ENCODE measurements around the gene IFITM5.

IFITM5 gene

DNA sequence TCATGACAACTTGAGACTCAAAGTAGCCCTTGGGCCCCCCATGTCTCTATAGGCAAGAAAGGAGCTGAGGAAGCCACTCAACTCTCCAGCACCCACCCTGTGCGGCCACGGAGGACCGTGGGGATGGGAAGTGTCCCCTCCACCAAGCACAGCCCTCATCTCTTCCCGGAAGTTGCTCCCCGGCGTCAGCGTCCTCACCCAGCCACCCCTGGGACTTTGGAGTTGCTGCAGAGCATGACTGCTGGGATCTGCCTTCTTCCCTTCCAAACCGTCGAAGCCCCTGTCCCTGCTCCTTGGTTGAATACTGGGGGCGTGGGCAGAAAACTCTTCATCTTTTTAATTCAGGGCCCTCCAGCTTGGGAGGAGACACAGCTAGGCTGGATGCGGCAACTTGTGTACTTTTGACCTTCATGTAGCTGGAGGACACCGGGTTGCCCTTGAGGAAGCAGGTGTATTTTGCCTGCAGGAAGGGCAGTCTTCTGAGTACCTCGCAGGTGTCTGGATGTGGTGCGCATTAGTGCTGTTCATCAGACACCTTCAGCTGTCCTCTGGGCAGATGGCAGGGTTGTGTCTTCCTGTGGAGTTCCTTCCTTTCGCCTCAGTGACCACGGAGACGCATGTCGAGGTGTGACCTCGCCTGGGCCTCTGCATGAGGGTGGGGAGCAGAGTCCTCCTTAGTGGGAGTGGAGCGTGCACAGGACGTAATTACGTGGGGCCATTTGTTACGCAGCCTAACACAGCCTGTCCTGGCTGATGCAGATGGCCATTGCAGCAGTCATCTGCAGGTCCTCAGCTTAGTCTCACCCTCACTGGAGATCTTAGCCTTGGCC is 33.5 kb upstream of the IFITM5 start (continued):
- TF ChIP-seq GLIS3 (CRISPR knock-in tag; IDR thresholded peaks at IDR 0.05) = no peak

DNA sequence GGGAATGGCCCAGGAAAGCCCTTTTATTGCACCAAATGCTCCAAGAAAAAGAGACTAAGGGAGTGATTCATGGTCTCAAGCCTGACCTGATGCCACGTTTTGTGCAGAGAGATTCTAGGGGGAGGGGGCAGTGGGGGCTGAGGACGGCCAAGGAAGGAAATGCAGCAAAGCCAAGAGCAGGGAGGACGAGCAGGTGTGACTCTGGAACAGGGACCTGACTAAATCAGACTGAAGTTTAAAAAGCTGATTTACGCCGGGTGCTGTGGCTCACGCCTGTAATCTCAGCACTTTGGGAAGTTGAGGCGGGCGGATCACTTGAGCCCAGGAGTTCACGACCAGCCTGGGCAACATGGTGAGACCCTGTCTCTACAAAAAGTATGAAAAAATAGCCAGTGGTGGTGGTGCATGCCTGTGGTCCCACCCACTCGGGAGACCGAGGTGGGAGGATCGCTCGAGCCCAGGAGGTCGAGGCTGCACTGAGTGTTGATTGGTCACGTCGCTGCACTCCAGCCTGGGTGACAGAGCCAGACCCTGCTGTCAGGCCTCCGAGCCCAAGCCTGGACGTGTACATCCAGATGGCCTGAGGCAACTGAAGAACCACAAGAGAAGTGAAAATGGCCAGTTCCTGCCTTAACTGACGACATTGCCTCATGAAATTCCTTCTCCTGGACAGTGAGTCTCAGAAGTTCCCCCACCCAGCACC is 32.2 kb upstream of the IFITM5 start:
- no peak for TF ChIP-seq ARNTL (CRISPR knock-in tag; IDR thresholded peaks at IDR 0.05; ENCODE audit: borderline replicate concordance, low read depth)
- ATAC-seq = no peak

DNA sequence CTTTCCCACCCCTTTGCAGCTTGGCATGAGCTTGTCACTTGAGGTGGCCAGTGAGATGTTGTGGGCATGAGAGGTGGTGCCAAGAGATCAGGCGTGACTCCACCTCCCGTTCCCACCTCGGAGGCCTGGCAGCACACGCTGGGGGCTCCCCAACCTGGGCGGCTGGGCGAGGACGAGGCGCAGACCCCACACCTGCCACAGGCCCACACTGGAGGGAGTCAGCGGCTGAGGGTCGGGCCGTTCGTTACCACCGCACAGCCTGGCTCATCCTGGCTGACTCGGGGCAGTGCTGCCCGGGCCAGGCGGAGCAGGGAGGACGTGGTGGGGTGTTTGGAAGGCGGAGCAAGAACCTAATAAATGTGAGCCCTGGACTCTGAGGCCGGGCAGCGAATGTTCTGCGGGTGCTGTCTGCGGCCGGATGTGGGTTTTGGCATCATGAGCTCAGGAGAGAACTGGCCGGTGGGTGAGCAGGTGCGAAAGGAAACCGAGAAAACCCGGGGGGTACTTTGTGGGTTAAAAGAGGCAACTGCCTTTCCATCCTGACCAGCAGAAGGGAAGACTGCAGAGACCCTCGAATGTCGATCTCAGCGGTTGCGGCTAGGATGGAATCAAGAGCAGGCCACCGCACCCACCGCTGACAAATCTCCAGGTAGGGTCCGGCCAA is 31.5 kb upstream of the IFITM5 start:
- TF ChIP-seq, protein P1, sequence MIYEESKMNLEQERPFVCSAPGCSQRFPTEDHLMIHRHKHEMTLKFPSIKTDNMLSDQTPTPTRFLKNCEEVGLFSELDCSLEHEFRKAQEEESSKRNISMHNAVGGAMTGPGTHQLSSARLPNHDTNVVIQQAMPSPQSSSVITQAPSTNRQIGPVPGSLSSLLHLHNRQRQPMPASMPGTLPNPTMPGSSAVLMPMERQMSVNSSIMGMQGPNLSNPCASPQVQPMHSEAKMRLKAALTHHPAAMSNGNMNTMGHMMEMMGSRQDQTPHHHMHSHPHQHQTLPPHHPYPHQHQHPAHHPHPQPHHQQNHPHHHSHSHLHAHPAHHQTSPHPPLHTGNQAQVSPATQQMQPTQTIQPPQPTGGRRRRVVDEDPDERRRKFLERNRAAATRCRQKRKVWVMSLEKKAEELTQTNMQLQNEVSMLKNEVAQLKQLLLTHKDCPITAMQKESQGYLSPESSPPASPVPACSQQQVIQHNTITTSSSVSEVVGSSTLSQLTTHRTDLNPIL (CRISPR knock-in tag; IDR thresholded peaks at IDR 0.05; ENCODE audit: low read depth) = no peak
- TF ChIP-seq CSDC2 (CRISPR knock-in tag; IDR thresholded peaks at IDR 0.05) (no peak), BACH2 (CRISPR knock-in tag; IDR thresholded peaks at IDR 0.05; ENCODE audit: borderline replicate concordance) (no peak), ESRRG (CRISPR knock-in tag; IDR thresholded peaks at IDR 0.05) (no peak), ZFP30 (CRISPR knock-in tag; IDR thresholded peaks at IDR 0.05) (no peak), ZFP3 (CRISPR knock-in tag; IDR thresholded peaks at IDR 0.05) (no peak), SNAI2 (CRISPR knock-in tag; IDR thresholded peaks at IDR 0.05) (no peak), RARB (CRISPR knock-in tag; IDR thresholded peaks at IDR 0.05) (no peak), ZNF565 (CRISPR knock-in tag; conservative IDR thresholded peaks at IDR 0.05; ENCODE audit: low read depth) (no peak), TCF4 (CRISPR knock-in tag; IDR thresholded peaks at IDR 0.05; ENCODE audit: borderline replicate concordance) (no peak), ZNF8 (CRISPR knock-in tag; IDR thresholded peaks at IDR 0.05) (no peak), GLIS3 (CRISPR knock-in tag; IDR thresholded peaks at IDR 0.05) (no peak), ISL1 (CRISPR knock-in tag; IDR thresholded peaks at IDR 0.05) (no peak), PPARA (CRISPR knock-in tag; IDR thresholded peaks at IDR 0.05; ENCODE audit: borderline replicate concordance) (no peak), ARNTL (CRISPR knock-in tag; IDR thresholded peaks at IDR 0.05; ENCODE audit: borderline replicate concordance, low read depth) (no peak)
- TF ChIP-seq, protein P2, sequence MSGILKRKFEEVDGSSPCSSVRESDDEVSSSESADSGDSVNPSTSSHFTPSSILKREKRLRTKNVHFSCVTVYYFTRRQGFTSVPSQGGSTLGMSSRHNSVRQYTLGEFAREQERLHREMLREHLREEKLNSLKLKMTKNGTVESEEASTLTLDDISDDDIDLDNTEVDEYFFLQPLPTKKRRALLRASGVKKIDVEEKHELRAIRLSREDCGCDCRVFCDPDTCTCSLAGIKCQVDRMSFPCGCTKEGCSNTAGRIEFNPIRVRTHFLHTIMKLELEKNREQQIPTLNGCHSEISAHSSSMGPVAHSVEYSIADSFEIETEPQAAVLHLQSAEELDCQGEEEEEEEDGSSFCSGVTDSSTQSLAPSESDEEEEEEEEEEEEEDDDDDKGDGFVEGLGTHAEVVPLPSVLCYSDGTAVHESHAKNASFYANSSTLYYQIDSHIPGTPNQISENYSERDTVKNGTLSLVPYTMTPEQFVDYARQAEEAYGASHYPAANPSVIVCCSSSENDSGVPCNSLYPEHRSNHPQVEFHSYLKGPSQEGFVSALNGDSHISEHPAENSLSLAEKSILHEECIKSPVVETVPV (CRISPR knock-in tag; IDR thresholded peaks at IDR 0.05) = no peak
- TF ChIP-seq, protein P3, sequence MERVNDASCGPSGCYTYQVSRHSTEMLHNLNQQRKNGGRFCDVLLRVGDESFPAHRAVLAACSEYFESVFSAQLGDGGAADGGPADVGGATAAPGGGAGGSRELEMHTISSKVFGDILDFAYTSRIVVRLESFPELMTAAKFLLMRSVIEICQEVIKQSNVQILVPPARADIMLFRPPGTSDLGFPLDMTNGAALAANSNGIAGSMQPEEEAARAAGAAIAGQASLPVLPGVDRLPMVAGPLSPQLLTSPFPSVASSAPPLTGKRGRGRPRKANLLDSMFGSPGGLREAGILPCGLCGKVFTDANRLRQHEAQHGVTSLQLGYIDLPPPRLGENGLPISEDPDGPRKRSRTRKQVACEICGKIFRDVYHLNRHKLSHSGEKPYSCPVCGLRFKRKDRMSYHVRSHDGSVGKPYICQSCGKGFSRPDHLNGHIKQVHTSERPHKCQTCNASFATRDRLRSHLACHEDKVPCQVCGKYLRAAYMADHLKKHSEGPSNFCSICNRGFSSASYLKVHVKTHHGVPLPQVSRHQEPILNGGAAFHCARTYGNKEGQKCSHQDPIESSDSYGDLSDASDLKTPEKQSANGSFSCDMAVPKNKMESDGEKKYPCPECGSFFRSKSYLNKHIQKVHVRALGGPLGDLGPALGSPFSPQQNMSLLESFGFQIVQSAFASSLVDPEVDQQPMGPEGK (CRISPR knock-in tag; IDR thresholded peaks at IDR 0.05; ENCODE audit: borderline replicate concordance) = no peak
- TF ChIP-seq, protein P4, sequence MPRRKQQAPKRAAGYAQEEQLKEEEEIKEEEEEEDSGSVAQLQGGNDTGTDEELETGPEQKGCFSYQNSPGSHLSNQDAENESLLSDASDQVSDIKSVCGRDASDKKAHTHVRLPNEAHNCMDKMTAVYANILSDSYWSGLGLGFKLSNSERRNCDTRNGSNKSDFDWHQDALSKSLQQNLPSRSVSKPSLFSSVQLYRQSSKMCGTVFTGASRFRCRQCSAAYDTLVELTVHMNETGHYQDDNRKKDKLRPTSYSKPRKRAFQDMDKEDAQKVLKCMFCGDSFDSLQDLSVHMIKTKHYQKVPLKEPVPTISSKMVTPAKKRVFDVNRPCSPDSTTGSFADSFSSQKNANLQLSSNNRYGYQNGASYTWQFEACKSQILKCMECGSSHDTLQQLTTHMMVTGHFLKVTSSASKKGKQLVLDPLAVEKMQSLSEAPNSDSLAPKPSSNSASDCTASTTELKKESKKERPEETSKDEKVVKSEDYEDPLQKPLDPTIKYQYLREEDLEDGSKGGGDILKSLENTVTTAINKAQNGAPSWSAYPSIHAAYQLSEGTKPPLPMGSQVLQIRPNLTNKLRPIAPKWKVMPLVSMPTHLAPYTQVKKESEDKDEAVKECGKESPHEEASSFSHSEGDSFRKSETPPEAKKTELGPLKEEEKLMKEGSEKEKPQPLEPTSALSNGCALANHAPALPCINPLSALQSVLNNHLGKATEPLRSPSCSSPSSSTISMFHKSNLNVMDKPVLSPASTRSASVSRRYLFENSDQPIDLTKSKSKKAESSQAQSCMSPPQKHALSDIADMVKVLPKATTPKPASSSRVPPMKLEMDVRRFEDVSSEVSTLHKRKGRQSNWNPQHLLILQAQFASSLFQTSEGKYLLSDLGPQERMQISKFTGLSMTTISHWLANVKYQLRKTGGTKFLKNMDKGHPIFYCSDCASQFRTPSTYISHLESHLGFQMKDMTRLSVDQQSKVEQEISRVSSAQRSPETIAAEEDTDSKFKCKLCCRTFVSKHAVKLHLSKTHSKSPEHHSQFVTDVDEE (CRISPR knock-in tag; IDR thresholded peaks at IDR 0.05) = no peak
- ATAC-seq = no peak

DNA sequence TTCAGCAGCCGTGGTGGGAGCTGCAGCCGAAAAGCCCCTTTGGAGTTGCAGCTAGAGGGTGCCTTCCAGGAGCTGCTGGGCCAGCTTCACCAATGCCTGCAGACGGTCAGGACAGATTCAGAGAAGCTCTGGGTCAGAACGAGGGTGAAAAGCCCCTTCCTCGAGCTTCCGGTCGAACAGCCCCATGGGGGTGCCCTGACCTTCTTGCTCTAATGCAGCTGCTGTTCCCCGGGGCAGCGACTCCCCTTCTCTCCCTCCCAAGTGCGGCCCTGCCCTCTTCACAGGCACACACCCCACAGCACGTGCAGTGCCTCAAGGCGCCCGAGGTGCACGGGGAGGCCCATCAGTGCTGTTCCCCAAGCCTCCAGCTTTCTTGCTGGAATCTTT is 31.0 kb upstream of the IFITM5 start:
- ATAC-seq = no peak
- TF ChIP-seq SNAI2 (CRISPR knock-in tag; IDR thresholded peaks at IDR 0.05) = no peak
- no peak for TF ChIP-seq ARNTL (CRISPR knock-in tag; IDR thresholded peaks at IDR 0.05; ENCODE audit: borderline replicate concordance, low read depth)
- TF ChIP-seq, protein P1 (CRISPR knock-in tag; IDR thresholded peaks at IDR 0.05; ENCODE audit: low read depth) = no peak
- TF ChIP-seq, protein P2 (CRISPR knock-in tag; IDR thresholded peaks at IDR 0.05) = no peak
- TF ChIP-seq ZC3H10 (CRISPR knock-in tag; IDR thresholded peaks at IDR 0.05) = no peak
- TF ChIP-seq, protein P4 (CRISPR knock-in tag; IDR thresholded peaks at IDR 0.05) = no peak
- no peak for TF ChIP-seq ZFP30 (CRISPR knock-in tag; IDR thresholded peaks at IDR 0.05)
- no peak for TF ChIP-seq ZFP3 (CRISPR knock-in tag; IDR thresholded peaks at IDR 0.05)
- TF ChIP-seq TOX (CRISPR knock-in tag; IDR thresholded peaks at IDR 0.05; ENCODE audit: borderline replicate concordance) = no peak
